GM10266 (cell line): ENCODE measurements around the gene MUSTN1.

Experiments used
- DNase-seq: peaks from one replicate; pipeline ENCODE4 v3.0.0; 2012; ENCODE audit errors: extremely low spot score
- CTCF ChIP-seq: IDR thresholded peaks from 2 replicates; pipeline ENCODE4 v1.5.1; 2012; ENCODE audit warnings: mild to moderate bottlenecking, low read depth; ENCODE audit not compliant: control insufficient read depth, insufficient read depth; ENCODE audit errors: missing control alignments

The MUSTN1 gene

GRCh38 chr3:52817860-52818259 lies 17.0 kb downstream of the MUSTN1 start:
- TF ChIP-seq CTCF: no peak
- DNase-seq: no peak

GRCh38 chr3:52817221-52817620 lies 17.6 kb downstream of the MUSTN1 start:
- no peak for DNase-seq
- TF ChIP-seq CTCF: no peak

- TF ChIP-seq CTCF: no peak
- no peak for DNase-seq
These were observed 18.2 kb downstream of the MUSTN1 start for GRCh38 chr3:52816654-52817053.

- no peak for DNase-seq
- TF ChIP-seq CTCF: no peak
These were observed 18.6 kb downstream of the MUSTN1 start for GRCh38 chr3:52816199-52816598.

GRCh38 chr3:52813810-52814209 lies 21.0 kb downstream of the MUSTN1 start:
- DNase-seq: no peak
- no peak for TF ChIP-seq CTCF

GRCh38 chr3:52811452-52812011 lies 23.3 kb downstream of the MUSTN1 start:
- no peak for DNase-seq
- TF ChIP-seq CTCF: no peak

GRCh38 chr3:52810923-52811322 lies 23.9 kb downstream of the MUSTN1 start:
- no peak for DNase-seq
- no peak for TF ChIP-seq CTCF
